ENCODE data around the gene CCDC185.

Gene CCDC185

DNA sequence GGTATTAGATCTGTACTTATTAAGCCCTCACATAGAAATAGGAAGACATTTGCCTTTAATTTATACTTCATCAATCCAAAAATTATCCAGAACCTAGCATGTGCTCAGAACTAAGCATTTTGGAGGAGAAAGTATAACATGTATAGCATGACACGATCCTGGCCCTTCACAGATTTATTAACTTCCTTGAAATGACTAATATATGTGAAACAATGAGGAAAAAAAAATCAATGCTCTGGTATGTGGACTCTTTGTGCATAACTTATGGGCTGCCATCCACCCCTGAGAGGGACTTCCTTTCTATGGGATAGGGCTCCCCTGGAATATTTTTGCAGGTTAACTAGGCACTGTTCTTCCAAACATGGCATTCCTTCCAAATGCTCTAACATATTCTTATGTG lies 36.6 kb downstream of the CCDC185 start:
- no peak for DNase-seq (ENCODE audit: low read depth in 2 of 2)

DNA sequence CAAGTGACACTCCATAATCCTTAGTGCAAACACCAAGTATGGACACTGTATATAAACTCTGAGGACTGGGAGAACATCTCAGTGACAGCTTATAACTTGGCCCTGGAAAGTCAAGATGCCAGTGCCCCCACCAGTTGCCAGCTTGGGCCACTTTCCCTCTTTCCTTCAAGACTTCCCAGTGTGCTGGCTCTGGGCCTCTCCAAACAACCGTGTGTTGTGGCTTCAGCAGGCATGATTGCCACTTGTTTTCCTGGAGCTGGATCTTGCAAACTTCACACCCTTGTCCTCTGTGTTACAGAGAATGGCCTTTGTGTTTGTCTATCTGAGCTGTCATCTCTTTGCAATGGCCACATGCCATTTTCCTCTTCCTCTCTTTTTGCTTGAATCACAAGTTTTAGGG lies 37.0 kb downstream of the CCDC185 start:
- no peak for DNase-seq (ENCODE audit: low read depth in 2 of 2)

GRCh38 chr1:223437151-223437550 lies 43.9 kb downstream of the CCDC185 start:
- DNase-seq (ENCODE audit: low read depth in 2 of 2) = no peak

DNA sequence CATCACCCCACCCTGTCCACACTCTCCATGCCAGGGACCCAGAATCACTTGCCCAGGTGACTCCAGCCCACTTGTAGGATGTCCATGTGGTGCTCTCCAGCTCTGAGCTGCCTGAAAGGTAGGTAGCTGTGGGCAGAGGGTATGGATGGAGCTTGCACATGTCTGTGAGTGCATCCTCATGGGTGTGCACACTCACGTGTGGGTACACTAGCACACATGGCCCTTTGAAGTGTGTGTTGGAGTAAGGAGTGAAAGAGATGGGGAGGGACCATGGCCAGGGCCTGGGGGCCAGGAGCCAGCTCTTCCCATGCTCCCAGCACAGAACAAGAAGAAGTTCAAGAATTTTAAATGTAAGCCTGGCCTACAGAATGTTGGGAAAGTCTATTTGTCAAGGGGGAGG lies 50.2 kb downstream of the CCDC185 start:
- DNase-seq (ENCODE audit: low read depth in 2 of 2) = no peak

DNA sequence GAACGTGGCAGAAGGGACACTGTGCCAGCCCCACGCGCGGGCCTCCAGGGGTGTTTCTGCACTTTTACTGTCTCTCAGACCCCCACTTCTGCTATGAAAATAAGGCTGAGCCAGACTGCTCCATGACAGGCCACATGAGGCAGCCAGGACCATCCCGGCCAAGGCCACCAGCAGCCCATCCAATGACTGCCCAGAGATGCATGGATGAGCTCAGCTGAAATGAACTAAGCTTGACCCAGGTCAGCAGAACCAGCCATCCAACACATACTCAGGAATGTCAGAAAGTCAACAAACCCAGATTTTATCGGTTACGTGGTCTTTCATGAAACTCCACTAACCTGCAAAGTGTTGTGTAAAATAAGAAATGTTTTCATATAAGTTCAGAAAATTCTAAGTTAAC lies 51.2 kb downstream of the CCDC185 start:
- no peak for DNase-seq (ENCODE audit: low read depth in 2 of 2)
